HG03103 (cell line): ENCODE results near the gene PIP4K2A.
"Not testable (repeated sequence)": the region's sequence is repeated elsewhere in the genome, so short reads cannot be mapped to it uniquely, and the experiment has no call there.

Experiments
- ATAC-seq: cut with Tn5 transposase; IDR thresholded peaks from one replicate; pipeline ENCODE4 v1.9.1; 2021; ENCODE audit warnings: low read depth; ENCODE audit not compliant: unreplicated experiment

Gene PIP4K2A

GRCh38 chr10:22534849-22535604, 179.4 kb downstream of the PIP4K2A start:
- no peak for ATAC-seq

- no peak for ATAC-seq
Measured at GRCh38 chr10:22531441-22531840, 182.9 kb downstream of the PIP4K2A start.

GRCh38 chr10:22531008-22531407, 183.4 kb downstream of the PIP4K2A start:
- no peak for ATAC-seq

- ATAC-seq, result no peak
Measured at GRCh38 chr10:22527520-22527919, 186.9 kb downstream of the PIP4K2A start.

DNA sequence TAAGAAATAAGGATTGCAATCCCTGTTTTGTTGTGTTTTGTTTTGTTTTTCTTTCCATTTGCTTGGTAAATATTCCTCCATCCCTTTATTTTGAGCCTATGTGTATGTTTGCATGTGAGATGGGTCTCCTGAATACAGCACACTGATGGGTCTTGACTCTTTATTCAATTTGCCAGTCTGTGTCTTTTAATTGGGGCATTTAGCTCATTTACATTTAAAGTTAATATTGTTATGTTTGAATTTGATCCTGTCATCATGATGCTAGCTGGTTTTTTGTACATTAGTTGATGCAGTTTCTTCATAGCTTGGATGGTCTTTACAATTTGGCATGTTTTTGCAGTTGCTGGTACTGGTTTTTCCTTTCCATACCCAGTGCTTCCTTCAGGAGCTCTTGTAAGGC, 190.0 kb downstream of the PIP4K2A start:
- not testable (repeated sequence) for ATAC-seq

DNA sequence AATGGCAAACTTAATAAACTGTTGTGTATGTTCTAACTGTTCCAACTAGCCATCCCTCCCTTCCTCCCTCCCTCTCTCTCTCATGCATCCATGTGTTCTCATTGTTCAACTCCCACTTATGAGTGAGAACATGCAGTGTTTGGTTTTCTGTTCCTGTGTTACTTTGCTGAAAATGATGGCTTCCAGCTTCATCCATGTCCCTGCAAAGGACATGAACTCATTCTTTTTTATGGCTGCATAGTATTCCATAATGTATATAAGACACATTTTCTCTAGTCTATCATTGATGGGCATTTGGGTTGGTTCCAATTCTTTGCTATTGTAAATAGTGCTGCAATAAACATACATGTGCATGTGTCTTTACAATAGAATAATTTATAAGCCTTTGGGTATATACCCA, 193.7 kb downstream of the PIP4K2A start:
- not testable (repeated sequence) for ATAC-seq

GRCh38 chr10:22518167-22518724, 196.1 kb downstream of the PIP4K2A start:
- no peak for ATAC-seq

GRCh38 chr10:22515009-22515408, 199.4 kb downstream of the PIP4K2A start:
- ATAC-seq, result no peak

DNA sequence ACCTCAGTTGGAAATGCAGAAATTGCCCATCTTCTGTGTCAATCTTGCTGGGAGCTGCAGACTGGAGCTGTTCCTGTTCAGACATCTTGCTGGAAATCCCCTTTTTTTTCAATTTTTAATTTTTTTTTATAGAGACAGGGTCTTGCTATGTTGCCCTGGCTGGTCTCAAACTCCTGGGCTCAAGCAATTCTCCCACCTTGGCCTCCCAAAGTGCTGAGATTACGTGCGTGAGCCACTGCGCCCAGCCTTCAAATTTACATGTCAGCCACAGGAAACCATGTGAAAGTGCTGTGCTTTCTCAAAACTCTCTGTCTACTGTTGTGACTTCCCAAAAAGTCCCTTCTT, 200.0 kb downstream of the PIP4K2A start:
- not testable (repeated sequence) for ATAC-seq

DNA sequence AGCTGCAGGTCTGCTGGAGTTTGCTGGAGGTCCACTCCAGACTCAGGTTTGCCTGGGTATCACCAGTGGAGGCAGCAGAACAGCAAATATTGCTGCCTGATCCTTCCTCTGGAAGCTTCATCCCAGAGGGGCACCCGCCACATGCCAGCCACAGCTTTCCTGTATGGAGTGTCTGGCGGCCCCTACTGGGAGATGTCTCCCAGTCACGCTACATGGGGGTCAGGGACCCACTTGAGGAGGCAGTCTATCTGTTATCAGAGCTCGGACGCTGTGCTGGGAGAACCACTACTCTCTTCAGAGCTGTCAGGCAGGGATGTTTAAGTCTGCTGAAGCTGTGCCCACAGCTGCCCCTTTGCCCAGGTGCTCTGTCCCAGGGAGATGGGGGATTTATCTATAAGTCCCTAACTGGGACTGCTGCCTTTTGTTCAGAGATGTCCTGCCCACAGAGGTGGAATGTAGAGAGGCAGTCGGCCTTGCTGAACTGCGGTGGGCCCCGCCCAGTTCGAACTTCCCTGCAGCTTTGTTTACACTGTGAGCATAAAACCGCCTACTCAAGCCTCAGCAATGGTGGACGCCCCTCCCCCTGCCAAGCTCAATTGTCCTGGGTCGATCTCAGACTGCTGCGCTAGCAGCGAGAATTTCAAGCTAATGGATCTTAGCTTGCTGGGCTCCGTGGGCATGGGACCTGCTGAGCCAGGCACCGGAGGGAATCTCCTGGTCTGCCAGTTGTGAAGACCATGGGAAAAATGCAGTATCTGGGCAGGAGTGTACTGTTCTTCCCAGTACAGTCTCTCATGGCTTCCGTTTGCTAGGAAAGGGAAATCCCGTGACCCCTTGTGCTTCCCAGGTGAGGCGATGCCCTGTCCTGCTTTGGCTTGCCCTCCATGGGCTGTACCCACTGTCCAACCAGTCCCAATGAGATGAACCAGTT, 200.6 kb downstream of the PIP4K2A start:
- ATAC-seq, result not testable (repeated sequence)

- not testable (repeated sequence) for ATAC-seq
Measured at GRCh38 chr10:22512015-22512414, 202.4 kb downstream of the PIP4K2A start.

DNA sequence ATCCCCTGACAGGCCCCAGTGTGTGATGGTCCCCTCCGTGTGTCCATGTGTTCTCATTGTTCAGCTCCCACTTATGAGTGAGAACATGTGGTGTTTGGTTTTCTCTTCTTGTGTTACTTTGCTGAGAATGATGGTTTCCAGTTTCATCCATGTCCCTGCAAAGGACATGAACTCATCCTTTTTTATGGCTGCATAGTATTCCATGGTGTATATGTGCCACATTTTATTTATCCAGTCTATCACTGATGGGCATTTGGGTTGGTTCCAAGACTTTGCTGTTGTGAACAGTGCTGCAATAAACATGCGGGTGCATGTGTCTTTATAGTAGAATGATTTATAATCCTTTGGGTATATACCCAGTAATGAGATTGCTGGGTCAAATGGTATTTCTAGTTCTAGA, 206.2 kb downstream of the PIP4K2A start:
- not testable (repeated sequence) for ATAC-seq

DNA sequence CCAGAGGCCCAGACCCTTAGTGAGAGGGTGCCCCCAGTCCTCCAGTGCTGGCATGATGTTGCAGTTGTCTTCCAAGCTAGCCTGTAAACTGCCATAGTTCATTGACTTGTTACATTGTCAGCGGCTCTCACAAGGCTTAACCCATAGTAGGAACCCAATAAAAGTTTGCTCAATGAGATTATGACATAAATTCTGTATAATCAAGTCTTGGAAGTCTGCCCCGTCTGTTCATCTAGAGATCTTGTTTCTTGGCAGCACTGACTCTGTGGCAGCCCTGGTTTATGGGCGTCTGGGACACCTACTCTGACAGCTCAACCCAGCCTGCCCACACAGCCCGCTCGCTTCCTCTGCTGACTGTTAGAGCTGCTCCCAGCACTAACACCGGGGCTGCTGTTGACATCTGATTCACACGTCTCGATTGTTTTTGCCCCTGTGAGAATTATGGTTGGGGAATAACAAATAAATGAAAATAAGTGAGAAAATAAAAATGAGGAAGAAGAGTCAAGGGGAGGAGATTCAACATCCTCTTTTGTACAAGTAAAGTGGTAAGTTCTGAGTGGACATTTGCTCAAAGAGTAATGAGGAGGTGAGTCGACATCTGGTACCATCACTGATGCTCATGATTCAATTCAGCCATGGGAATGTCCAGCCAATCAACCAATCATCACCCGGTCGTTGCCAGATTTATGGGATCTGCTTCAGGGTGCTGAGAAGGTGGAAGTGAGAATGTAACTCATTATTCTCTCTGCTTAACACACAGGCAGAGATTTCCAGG, 208.3 kb downstream of the PIP4K2A start:
- ATAC-seq, result no peak

DNA sequence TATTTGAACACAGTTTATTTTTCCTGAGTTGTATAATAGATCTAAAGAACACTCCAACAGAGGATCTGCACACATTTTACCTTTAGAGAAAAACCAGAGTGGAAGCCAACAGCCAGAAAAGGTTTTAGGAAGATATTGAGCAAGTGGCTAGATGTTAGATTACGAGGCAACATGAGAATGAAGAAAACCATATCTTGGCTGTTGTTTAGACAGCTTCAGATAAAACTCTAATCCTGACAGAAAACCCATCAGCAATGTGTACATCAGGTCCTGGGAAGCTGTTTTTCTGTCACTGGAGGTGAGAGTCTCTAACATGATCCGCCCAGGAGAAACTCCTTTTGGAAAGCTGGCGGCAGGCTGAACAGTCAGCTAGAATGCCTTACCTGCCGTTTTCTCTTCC, 209.6 kb downstream of the PIP4K2A start:
- ATAC-seq, result no peak

DNA sequence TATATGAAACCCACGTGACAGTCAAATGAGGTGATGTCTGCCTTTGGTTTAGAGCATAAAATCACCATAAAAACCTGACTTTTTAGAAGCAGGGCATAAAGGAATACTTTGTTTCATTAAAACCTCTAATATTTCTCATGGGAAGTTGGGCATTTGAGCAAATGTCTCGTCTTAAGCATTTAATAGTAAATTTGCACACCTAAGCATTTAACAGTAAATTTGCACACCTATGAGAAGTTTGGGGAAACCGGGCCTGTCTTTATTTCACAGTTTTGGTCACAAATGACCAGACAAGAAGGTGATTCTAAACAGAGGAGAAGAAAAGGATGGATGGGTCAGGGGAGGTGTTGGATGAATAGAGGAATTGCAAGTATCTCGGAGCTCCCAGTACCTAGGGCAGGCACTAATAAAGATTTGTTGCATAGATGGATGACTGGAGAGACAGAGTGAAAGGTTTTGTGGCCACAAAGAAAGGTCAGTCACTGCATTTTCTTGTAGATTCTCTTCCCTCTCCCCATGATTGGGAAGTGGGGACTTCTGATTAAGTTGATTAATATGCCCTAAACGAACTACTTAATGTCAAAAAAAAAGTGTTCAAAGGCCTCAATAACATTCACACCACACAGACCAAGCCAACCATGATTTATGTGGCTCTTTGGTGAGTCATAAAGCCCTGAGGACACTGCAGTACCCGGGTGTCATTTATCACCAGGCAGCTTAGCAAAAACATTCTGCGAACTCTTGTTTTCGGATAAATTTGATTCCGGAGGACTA, 210.9 kb downstream of the PIP4K2A start:
- ATAC-seq, result no peak

DNA sequence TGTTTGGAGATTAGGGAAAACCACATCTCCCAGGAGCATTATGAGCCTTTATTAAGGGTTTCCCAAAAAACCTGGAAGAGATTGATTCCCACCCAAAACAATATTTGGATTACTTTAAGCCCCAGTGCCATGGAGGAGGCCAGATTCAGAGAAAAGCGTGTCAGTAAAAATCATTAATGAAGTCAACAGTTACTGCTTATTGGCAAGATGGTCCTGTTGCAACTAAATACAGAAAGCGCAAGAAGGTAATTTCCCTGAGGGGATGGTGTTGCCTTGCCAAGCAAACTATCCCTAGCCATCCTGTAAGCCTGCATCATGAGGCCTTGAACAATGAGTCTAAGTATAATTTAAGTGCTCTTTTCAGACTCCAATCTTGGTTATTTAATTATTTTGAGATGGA, 212.5 kb downstream of the PIP4K2A start:
- ATAC-seq, result no peak

GRCh38 chr10:22501413-22501812, 213.0 kb downstream of the PIP4K2A start:
- no peak for ATAC-seq

- no peak for ATAC-seq
Measured at GRCh38 chr10:22500656-22501340, 213.6 kb downstream of the PIP4K2A start.

- ATAC-seq, result not testable (repeated sequence)
Measured at GRCh38 chr10:22499973-22500372, 214.4 kb downstream of the PIP4K2A start.
